Stomach (tissue), 4 donors: ENCODE data around the gene SECTM1.
"Not testable (repeated sequence)": the region's sequence is repeated elsewhere in the genome, so short reads cannot be mapped to it uniquely, and the experiment has no call there.

Source experiments
- CTCF ChIP-seq, 7 experiments: fragments of 450-650 bp in 4 of 7; fragments of 200-600 bp in 3 of 7; sonication (generic) in 3 of 7; IDR thresholded peaks; one replicate each; pipeline ENCODE4 v1.5.1; 2016 to 2019; ENCODE audit warnings: antibody characterized with exemption in 7 of 7, control low read depth in 2 of 7, mild to moderate bottlenecking in 1 of 7
- EP300 ChIP-seq: sonication (generic); formaldehyde crosslinking; IDR thresholded peaks from one replicate; pipeline ENCODE4 v1.6.1; 2017; ENCODE audit warnings: antibody characterized with exemption
- POLR2A ChIP-seq, 4 donors: fragments of 450-650 bp; IDR thresholded peaks; one replicate each; pipeline ENCODE4 v1.6.1; 2016; ENCODE audit warnings: antibody characterized with exemption in 4 of 4, control low read depth in 2 of 4, mild to moderate bottlenecking in 1 of 4, moderate library complexity in 1 of 4

- not testable (repeated sequence) for TF ChIP-seq CTCF (IDR thresholded peaks at IDR 0.05); POLR2A (IDR thresholded peaks at IDR 0.05); EP300
Measured at GRCh38 chr17:82373072-82373452, 39.5 kb upstream of the SECTM1 start.
